Type B pancreatic cell (in vitro differentiated cells): Measurements from ENCODE around the gene ANKH. TPM values are rescaled to one million over a fixed set of nuclear protein-coding genes. Genes with fewer than 3 reads are reported as not detected.

Experiments used
- DNase-seq: peaks from one replicate; pipeline ENCODE4 v3.0.0; 2021; ENCODE audit warnings: mixed read lengths; ENCODE audit not compliant: unreplicated experiment; ENCODE audit errors: extremely low spot score
- H3K27ac Mint-ChIP-seq: 2 replicates; pipeline ENCODE4 v1.8.0; 2021; ENCODE audit warnings: mild to moderate bottlenecking, mixed read lengths
- H3K27me3 Mint-ChIP-seq: 2 replicates; pipeline ENCODE4 v1.8.0; 2021; ENCODE audit warnings: mixed read lengths
- H3K36me3 Mint-ChIP-seq: 2 replicates; pipeline ENCODE4 v1.8.0; 2021; ENCODE audit warnings: mixed read lengths
- H3K4me1 Mint-ChIP-seq: one replicate; pipeline ENCODE4 v1.8.0; 2021; ENCODE audit warnings: mixed read lengths; ENCODE audit not compliant: unreplicated experiment
- H3K4me3 Mint-ChIP-seq: 2 replicates; pipeline ENCODE4 v1.8.0; 2021; ENCODE audit warnings: mild to moderate bottlenecking, mixed read lengths
- H3K9me3 Mint-ChIP-seq: 2 replicates; pipeline ENCODE4 v1.8.0; 2021; ENCODE audit warnings: mixed read lengths
- total RNA-seq: library from RNA; stranded (reverse); gene quantifications from 2 replicates; pipeline ENCODE4 v1.2.1, GENCODE V29; 2021; ENCODE audit warnings: low replicate concordance
- TF ChIP-seq, protein P1 (sequence below): fragments of 200-600 bp; sonication (generic); conservative IDR thresholded peaks from 2 replicates; pipeline ENCODE4 v1.5.0; 2021; ENCODE audit warnings: antibody characterized with exemption, mild to moderate bottlenecking

ANKH gene
- total RNA-seq, 1 donor from 2014 or later: 41.1 TPM

GRCh38 chr5:14793851-14794250 is 77.7 kb downstream of the ANKH start:
- no peak overlapping the region for H3K4me3 Mint-ChIP-seq
- H3K9me3 Mint-ChIP-seq: peaks cover 4% of the 10 kb centered on the region
- H3K36me3 Mint-ChIP-seq: no peaks in the 10 kb centered on the region
- no peaks in the 10 kb centered on the region for H3K27me3 Mint-ChIP-seq
- no peak for DNase-seq
- H3K4me1 Mint-ChIP-seq: peaks cover 13% of the 10 kb centered on the region
- no peak overlapping the region for H3K27ac Mint-ChIP-seq
- TF ChIP-seq, protein P1, sequence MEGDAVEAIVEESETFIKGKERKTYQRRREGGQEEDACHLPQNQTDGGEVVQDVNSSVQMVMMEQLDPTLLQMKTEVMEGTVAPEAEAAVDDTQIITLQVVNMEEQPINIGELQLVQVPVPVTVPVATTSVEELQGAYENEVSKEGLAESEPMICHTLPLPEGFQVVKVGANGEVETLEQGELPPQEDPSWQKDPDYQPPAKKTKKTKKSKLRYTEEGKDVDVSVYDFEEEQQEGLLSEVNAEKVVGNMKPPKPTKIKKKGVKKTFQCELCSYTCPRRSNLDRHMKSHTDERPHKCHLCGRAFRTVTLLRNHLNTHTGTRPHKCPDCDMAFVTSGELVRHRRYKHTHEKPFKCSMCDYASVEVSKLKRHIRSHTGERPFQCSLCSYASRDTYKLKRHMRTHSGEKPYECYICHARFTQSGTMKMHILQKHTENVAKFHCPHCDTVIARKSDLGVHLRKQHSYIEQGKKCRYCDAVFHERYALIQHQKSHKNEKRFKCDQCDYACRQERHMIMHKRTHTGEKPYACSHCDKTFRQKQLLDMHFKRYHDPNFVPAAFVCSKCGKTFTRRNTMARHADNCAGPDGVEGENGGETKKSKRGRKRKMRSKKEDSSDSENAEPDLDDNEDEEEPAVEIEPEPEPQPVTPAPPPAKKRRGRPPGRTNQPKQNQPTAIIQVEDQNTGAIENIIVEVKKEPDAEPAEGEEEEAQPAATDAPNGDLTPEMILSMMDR: no peak

- Mint-ChIP-seq H3K9me3 (no peaks in the 10 kb centered on the region), H3K27me3 (no peaks in the 10 kb centered on the region), H3K36me3 (peaks cover 12% of the 10 kb centered on the region), H3K4me3 (no peak overlapping the region), H3K4me1 (peaks cover 22% of the 10 kb centered on the region), H3K27ac (no peak overlapping the region)
- DNase-seq: no peak
- TF ChIP-seq, protein P1: no peak
Measured at GRCh38 chr5:14790911-14791310, 80.7 kb downstream of the ANKH start.

DNA sequence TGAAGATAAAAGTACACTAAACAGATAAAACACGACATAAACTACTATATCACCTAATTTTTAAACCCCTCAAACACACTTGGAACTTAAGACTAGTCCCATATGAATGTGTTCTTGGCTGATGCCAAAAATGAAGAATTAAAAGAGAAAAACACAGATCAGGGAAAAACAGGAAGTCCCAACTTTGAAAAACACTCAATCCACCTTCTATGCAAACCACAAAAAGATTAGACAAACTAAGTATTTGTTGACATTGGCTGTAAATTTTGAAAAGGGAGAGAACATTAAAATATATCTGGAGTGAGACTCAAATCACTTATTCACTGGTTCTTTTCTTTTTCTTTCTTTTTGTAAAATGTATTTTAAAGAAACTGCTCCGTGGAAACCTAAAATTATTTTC is 81.4 kb downstream of the ANKH start:
- peaks cover 22% of the 10 kb centered on the region for H3K4me1 Mint-ChIP-seq
- H3K27ac Mint-ChIP-seq: no peak overlapping the region
- no peaks in the 10 kb centered on the region for H3K9me3 Mint-ChIP-seq
- no peak overlapping the region for H3K4me3 Mint-ChIP-seq
- H3K36me3 Mint-ChIP-seq: peaks cover 14% of the 10 kb centered on the region
- no peaks in the 10 kb centered on the region for H3K27me3 Mint-ChIP-seq
- DNase-seq: no peak
- TF ChIP-seq, protein P1: no peak

GRCh38 chr5:14787801-14788579 is 83.6 kb downstream of the ANKH start:
- Mint-ChIP-seq H3K36me3 (peaks cover 19% of the 10 kb centered on the region), H3K9me3 (no peaks in the 10 kb centered on the region), H3K4me3 (no peak overlapping the region), H3K27me3 (no peaks in the 10 kb centered on the region), H3K27ac (no peak overlapping the region), H3K4me1 (peaks cover 9% of the 10 kb centered on the region)
- DNase-seq: no peak
- TF ChIP-seq, protein P1: no peak

DNA sequence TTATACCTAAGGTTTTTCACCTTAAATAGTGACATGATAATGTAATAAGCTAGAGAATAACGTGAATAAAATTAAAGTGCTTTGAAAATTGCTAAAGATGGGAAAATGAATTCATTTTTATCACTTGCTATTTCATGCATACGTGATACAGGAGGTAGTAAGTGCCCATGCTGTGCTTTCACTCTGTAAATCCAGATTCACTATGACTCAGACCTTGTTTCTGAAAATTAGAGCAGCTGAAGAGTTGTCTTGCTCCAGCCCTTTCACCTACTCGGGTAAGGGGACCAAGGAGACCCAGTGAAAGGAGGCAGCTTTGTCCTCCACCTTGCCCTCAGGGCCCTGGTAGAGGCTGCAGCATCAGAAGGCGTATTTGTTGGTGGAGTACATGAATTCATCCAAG is 87.9 kb downstream of the ANKH start:
- Mint-ChIP-seq H3K27ac (no peak overlapping the region), H3K4me3 (no peak overlapping the region), H3K27me3 (no peaks in the 10 kb centered on the region), H3K36me3 (peaks cover 44% of the 10 kb centered on the region), H3K9me3 (peaks cover 8% of the 10 kb centered on the region), H3K4me1 (peaks cover 29% of the 10 kb centered on the region)
- TF ChIP-seq, protein P1: no peak
- no peak for DNase-seq
